SK-N-SH treated with all-trans-retinoic acid at 6 μM for 48 hours (cell line): ENCODE data around the gene RNF40.

Experiments used
- ATAC-seq: fragments of 200-7000 bp; cut with Tn5 transposase; 3 replicates; pipeline ENCODE4 v1.9.1; 2020; ENCODE audit warnings: mild to moderate bottlenecking, moderate library complexity
- ARNTL ChIP-seq: fragments of 450-650 bp; formaldehyde crosslinking; IDR thresholded peaks from 2 replicates; pipeline ENCODE4 v1.5.0; 2020; ENCODE audit warnings: low read depth, mild to moderate bottlenecking, moderate library complexity, borderline replicate concordance
- BACH2 ChIP-seq: fragments of 250-450 bp; sonication (Bioruptor Pico); IDR thresholded peaks from 2 replicates; pipeline ENCODE4 v1.9.0; 2021; ENCODE audit warnings: mild to moderate bottlenecking, borderline replicate concordance
- CREB5 ChIP-seq: fragments of 250-450 bp; sonication (Bioruptor Pico); IDR thresholded peaks from 2 replicates; pipeline ENCODE4 v1.5.1; 2020; ENCODE audit warnings: low read depth, mild to moderate bottlenecking, moderate library complexity
- CSDC2 ChIP-seq: fragments of 250-450 bp; sonication (Bioruptor Pico); IDR thresholded peaks from 2 replicates; pipeline ENCODE4 v1.5.0; 2020; ENCODE audit warnings: mild to moderate bottlenecking, moderate library complexity
- CSRNP3 ChIP-seq: fragments of 250-450 bp; sonication (Bioruptor Pico); IDR thresholded peaks from 2 replicates; pipeline ENCODE4 v1.5.1; 2021; ENCODE audit warnings: mild to moderate bottlenecking, moderate library complexity
- ESRRG ChIP-seq: fragments of 250-450 bp; sonication (Bioruptor Pico); IDR thresholded peaks from 2 replicates; pipeline ENCODE4 v1.6.1; 2021; ENCODE audit warnings: mild to moderate bottlenecking
- GLIS3 ChIP-seq: fragments of 250-450 bp; sonication (Bioruptor Pico); IDR thresholded peaks from 2 replicates; pipeline ENCODE4 v1.5.0; 2020; ENCODE audit warnings: mild to moderate bottlenecking, moderate library complexity
- ISL1 ChIP-seq: fragments of 250-450 bp; sonication (Bioruptor Pico); IDR thresholded peaks from 2 replicates; pipeline ENCODE4 v2.1.2; 2022; ENCODE audit warnings: mild to moderate bottlenecking, moderate library complexity
- OSR1 ChIP-seq: fragments of 250-450 bp; sonication (Bioruptor Pico); IDR thresholded peaks from 2 replicates; pipeline ENCODE4 v1.8.0; 2022; ENCODE audit warnings: moderate library complexity, mild to moderate bottlenecking, inconsistent platforms
- PATZ1 ChIP-seq: fragments of 250-450 bp; sonication (Bioruptor Pico); IDR thresholded peaks from 2 replicates; pipeline ENCODE4 v1.8.0; 2020; ENCODE audit warnings: mild to moderate bottlenecking, moderate library complexity, borderline replicate concordance
- POU6F1 ChIP-seq: fragments of 250-450 bp; sonication (Bioruptor Pico); IDR thresholded peaks from 2 replicates; pipeline ENCODE4 v1.8.0; 2021; ENCODE audit warnings: low read depth, mild to moderate bottlenecking, moderate library complexity, borderline replicate concordance
- PPARA ChIP-seq: fragments of 250-450 bp; sonication (Bioruptor Pico); IDR thresholded peaks from 2 replicates; pipeline ENCODE4 v1.5.0; 2020; ENCODE audit warnings: mild to moderate bottlenecking, borderline replicate concordance
- RARB ChIP-seq: fragments of 250-450 bp; sonication (Bioruptor Pico); IDR thresholded peaks from 2 replicates; pipeline ENCODE4 v1.8.0; 2021; ENCODE audit warnings: mild to moderate bottlenecking, moderate library complexity
- SNAI2 ChIP-seq: fragments of 250-450 bp; sonication (Bioruptor Pico); IDR thresholded peaks from 2 replicates; pipeline ENCODE4 v1.5.0; 2020; ENCODE audit warnings: mild to moderate bottlenecking, moderate library complexity
- TCF4 ChIP-seq: fragments of 250-450 bp; sonication (Bioruptor Pico); IDR thresholded peaks from 2 replicates; pipeline ENCODE4 v1.8.0; 2021; ENCODE audit warnings: mild to moderate bottlenecking, moderate library complexity, borderline replicate concordance
- TOX ChIP-seq: fragments of 250-450 bp; sonication (Bioruptor Pico); IDR thresholded peaks from 2 replicates; pipeline ENCODE4 v1.8.0; 2021; ENCODE audit warnings: mild to moderate bottlenecking, moderate library complexity, borderline replicate concordance
- TSHZ2 ChIP-seq: fragments of 250-450 bp; sonication (Bioruptor Pico); IDR thresholded peaks from 2 replicates; pipeline ENCODE4 v1.5.0; 2020; ENCODE audit warnings: mild to moderate bottlenecking, moderate library complexity
- ZC3H10 ChIP-seq: fragments of 250-450 bp; sonication (Bioruptor Pico); IDR thresholded peaks from 2 replicates; pipeline ENCODE4 v1.5.1; 2021; ENCODE audit warnings: mild to moderate bottlenecking, moderate library complexity
- ZFP3 ChIP-seq: fragments of 250-450 bp; sonication (Bioruptor Pico); IDR thresholded peaks from 2 replicates; pipeline ENCODE4 v1.5.0; 2020; ENCODE audit warnings: mild to moderate bottlenecking, moderate library complexity
- ZFP30 ChIP-seq: fragments of 450-650 bp; formaldehyde crosslinking; IDR thresholded peaks from 2 replicates; pipeline ENCODE4 v1.5.0; 2022; ENCODE audit warnings: mild to moderate bottlenecking, moderate library complexity
- ZNF565 ChIP-seq: fragments of 450-650 bp; formaldehyde crosslinking; conservative IDR thresholded peaks from 2 replicates; pipeline ENCODE4 v1.5.0; 2020; ENCODE audit warnings: low read depth, mild to moderate bottlenecking, moderate library complexity
- ZNF70 ChIP-seq: fragments of 450-650 bp; formaldehyde crosslinking; IDR thresholded peaks from 2 replicates; pipeline ENCODE4 v1.5.0; 2020; ENCODE audit warnings: mild to moderate bottlenecking, moderate library complexity
- ZNF8 ChIP-seq: fragments of 450-650 bp; formaldehyde crosslinking; IDR thresholded peaks from 2 replicates; pipeline ENCODE4 v1.5.0; 2020; ENCODE audit warnings: mild to moderate bottlenecking, moderate library complexity

Gene RNF40

GRCh38 chr16:30785126-30786106 is 23.3 kb downstream of the RNF40 start:
- no peak for TF ChIP-seq SNAI2 (CRISPR knock-in tag)
- no peak for TF ChIP-seq CSRNP3 (CRISPR knock-in tag)
- no peak for TF ChIP-seq RARB (CRISPR knock-in tag)
- no peak for TF ChIP-seq ZC3H10 (CRISPR knock-in tag)
- TF ChIP-seq ZNF8: no peak
- no peak for TF ChIP-seq TSHZ2
- TF ChIP-seq ZNF70 (CRISPR knock-in tag): no peak
- TF ChIP-seq PATZ1 (CRISPR knock-in tag): no peak
- TF ChIP-seq TOX (CRISPR knock-in tag): no peak
- no peak for TF ChIP-seq GLIS3 (CRISPR knock-in tag)
- no peak for TF ChIP-seq ZFP3
- no peak for TF ChIP-seq ZNF565 (CRISPR knock-in tag)
- TF ChIP-seq CSDC2 (CRISPR knock-in tag): no peak
- TF ChIP-seq ARNTL: no peak
- no peak for TF ChIP-seq POU6F1 (CRISPR knock-in tag)
- no peak for TF ChIP-seq CREB5 (CRISPR knock-in tag)
- TF ChIP-seq TCF4: no peak
- TF ChIP-seq OSR1 (CRISPR knock-in tag): no peak
- no peak for TF ChIP-seq ESRRG (CRISPR knock-in tag)
- TF ChIP-seq, all 23 proteins: peak for 0
- no peak for ATAC-seq

- no peak for TF ChIP-seq ZNF70 (CRISPR knock-in tag)
- no peak for TF ChIP-seq ZFP30 (CRISPR knock-in tag)
- no peak for TF ChIP-seq BACH2
- no peak for TF ChIP-seq TCF4
- no peak for TF ChIP-seq SNAI2 (CRISPR knock-in tag)
- no peak for TF ChIP-seq POU6F1 (CRISPR knock-in tag)
- TF ChIP-seq CSDC2 (CRISPR knock-in tag): no peak
- TF ChIP-seq OSR1 (CRISPR knock-in tag): no peak
- no peak for TF ChIP-seq ISL1 (CRISPR knock-in tag)
- TF ChIP-seq PPARA (CRISPR knock-in tag): no peak
- TF ChIP-seq ZNF565 (CRISPR knock-in tag): no peak
- TF ChIP-seq CSRNP3 (CRISPR knock-in tag): no peak
- no peak for TF ChIP-seq ZC3H10 (CRISPR knock-in tag)
- ATAC-seq: peak; percentile 90
These were observed 24.2 kb downstream of the RNF40 start for GRCh38 chr16:30786115-30786935.
